Left forelimb (tissue), 1 donor: ENCODE data around the gene SLC6A9.

ENCODE experiments used
- DNase-seq: peaks from one replicate; pipeline ENCODE4 v3.0.0-alpha.2; 2018; ENCODE audit warnings: low spot score

SLC6A9 gene

DNA sequence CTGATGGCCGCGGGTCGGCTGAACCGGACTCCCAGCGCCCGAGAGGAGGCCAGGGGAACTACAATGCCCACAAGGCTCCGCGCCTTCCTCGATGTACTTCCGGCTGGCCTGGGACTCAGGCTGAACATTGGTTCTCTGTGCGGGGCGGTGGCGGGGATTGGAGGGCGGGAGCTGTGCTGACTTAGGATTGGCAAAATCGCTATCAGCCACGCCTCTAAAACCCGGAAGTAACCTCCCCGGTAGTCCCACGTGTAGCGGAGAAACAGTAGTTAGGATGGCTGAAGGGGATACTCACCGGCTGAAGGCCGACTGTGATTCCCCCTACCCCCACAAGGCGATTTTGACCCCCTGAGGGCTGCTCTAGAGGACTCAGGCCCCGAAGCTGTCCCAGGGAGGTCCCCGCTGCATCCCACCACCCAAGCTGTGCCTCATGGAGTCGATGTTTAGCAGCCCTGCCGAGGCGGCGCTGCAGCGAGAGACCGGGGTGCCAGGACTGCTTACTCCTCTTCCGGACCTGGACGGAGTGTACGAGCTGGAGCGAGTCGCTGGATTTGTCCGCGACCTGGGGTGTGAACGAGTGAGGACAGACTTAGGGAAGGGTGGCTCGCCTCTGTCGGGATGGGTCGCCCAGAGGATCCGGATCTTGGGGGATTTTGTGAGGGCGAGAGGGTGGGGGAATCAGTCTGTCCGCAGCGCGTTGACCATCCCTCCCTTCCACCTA lies 61.4 kb downstream of the SLC6A9 start, which contains the start of gene DPH2:
Gene DPH2, plus strand, starts transcription at position 265 of the 721 bp plus-strand sequence. Its CDS starts 166 bp downstream, at position 431.
- DNase-seq, result peak; percentile 96

DNA sequence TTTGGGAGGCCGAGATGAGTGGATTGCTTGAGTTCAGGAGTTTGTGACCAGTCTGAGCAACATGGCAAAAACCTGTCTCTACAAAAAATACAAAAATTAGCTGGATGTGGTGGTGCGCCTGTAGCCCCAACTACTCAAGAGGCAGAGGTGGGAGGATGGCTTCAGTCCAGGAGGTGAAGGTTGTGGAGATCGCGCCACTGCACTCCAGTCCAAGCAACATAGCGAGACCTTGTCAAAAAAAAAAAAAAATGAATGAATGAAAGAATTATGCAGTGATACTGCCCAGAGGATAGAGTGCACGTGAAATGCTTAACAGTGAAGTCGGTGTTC lies 61.9 kb downstream of the SLC6A9 start:
- no peak for DNase-seq

DNA sequence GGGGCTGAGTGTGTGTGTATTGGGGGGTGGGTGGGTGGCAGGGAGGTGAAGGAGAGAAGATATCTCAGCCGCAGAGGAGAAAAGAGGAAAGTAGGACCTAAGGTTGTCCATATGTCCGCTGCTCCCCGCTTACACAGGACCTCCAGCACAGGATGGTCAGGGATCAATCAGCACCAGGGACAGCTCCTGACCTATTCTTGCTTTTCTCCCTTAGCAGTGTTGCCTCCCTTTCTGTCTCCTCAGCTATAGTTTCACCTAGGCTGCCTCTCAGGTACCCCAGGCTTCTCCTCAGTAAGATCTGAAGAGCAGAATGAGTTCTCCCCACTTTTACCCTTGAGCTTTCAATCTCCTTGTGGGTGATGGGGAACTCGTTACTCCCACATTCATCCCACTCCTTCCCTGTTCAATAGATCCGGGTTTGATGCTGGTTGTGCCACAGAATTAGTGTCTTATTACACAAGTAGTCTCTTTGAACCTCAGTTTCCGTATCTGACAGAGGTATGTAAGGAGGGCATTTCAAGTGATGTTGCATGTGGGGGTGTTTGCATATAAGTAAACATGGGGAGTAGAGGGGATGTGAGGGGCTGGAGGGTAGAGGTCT lies 62.8 kb downstream of the SLC6A9 start:
- DNase-seq, result no peak

DNA sequence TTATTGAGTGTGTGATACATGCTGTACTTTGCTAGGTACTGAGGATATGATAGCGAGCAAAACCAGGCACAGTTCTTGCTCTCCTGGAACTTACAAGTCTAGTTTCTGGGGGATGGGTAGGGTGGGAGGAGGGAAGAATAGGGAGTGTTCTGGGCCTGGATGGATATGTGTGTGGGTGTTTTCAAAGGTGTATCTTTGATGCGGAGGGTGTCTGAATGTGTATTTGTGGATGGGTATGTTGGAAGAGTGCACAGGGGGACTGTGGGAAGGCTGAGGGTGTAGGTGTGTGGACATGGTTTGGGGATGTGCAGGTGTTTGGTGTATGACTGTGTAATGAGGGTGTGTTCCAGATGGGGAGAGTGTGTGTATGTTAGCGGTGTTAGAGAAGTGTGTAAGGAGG lies 65.9 kb downstream of the SLC6A9 start:
- no peak for DNase-seq

DNA sequence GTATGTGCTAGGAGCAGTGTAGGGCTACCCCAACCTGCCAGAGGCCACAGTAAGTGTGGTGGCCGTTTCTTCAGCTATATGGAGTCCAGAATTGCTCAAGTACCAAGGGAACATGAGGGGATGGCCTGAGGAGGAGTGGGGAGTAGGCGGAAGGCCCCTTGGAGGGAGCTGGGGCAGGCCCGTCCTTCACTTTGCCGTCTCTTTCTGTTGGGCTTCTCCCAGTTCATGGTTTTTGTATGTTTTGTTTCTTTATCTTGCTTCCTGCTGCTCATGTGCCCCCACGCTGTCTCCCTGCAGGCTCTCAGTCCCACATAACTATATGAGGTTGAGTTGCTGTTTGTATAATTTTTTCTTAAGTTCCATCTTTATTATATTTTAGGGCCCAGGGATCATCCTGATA lies 67.4 kb downstream of the SLC6A9 start:
- DNase-seq, result no peak

DNA sequence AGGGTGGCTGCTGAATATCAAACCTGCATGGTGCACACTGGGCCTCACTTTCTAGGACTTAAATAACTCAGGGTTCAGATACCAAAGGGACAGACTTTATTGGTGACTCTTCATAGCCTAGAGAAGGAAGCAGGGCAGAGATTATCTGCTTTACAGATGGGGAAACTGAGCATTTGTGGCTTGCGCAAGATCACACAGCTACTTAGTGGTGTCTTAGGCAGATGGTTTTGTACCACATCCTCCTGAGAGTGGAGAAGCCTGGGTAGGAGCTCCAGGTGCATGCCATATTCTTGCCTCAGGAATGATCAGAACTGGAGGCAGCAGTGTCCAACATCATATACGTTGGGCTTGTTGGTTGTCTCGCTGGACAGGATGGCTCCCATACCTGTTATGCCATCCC lies 68.3 kb downstream of the SLC6A9 start:
- no peak for DNase-seq

DNA sequence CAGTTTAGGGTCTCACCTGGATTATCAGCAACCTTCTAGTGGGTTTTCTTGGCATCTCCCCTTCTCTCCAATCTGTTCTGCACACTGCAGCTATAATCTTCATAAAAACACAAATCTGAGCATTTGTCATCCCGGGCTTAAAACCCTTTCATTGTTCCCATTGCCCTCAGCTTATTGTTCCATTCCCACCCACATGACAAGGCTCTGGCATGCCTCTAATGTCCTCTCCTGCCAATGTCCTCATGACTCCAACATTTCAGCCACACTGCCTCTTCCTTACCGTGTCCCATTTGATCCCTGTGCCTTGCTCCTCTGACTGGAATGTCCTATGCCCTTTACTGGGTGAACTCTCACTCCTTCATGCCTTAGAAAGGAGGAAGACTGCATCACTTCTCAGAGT lies 68.9 kb downstream of the SLC6A9 start:
- DNase-seq, result no peak

DNA sequence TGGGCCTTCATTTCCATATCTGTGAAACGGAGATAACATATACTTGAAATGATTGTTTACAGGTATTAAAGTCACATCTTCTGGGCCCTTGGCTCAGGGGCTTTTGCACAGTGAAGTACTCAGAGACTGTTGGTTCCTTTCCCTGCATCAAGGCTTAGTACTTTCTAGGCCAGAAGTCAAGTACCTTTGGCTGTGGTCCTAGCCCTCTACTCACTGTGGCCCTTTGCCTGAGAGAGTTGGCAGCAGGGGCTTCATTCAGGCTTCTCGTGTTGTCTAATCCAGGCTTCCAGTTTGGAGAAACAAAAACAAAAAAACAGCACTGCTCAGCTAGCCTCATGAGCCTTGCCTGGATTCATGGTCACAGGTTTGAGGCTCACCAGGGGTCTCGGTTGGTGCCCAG lies 69.6 kb downstream of the SLC6A9 start:
- DNase-seq, result no peak

DNA sequence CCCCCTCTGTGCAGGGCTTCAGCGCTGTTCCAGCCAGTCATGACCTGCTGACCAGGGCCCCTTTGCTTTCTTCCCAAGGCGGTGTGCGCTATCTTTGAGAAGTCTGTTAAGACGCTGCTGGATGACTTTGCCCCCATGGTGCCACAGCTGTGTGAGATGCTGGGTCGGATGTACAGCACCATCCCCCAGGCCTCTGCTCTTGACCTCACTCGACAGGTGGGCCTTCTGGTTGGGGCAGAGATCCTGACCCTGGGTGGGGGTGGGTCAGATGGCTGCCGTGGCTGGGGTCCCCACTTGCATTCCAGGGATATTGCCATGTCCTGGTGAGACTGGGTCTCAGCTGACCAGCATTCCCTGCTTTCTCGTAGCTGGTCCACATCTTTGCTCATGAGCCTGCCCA lies 70.5 kb downstream of the SLC6A9 start:
- no peak for DNase-seq

DNA sequence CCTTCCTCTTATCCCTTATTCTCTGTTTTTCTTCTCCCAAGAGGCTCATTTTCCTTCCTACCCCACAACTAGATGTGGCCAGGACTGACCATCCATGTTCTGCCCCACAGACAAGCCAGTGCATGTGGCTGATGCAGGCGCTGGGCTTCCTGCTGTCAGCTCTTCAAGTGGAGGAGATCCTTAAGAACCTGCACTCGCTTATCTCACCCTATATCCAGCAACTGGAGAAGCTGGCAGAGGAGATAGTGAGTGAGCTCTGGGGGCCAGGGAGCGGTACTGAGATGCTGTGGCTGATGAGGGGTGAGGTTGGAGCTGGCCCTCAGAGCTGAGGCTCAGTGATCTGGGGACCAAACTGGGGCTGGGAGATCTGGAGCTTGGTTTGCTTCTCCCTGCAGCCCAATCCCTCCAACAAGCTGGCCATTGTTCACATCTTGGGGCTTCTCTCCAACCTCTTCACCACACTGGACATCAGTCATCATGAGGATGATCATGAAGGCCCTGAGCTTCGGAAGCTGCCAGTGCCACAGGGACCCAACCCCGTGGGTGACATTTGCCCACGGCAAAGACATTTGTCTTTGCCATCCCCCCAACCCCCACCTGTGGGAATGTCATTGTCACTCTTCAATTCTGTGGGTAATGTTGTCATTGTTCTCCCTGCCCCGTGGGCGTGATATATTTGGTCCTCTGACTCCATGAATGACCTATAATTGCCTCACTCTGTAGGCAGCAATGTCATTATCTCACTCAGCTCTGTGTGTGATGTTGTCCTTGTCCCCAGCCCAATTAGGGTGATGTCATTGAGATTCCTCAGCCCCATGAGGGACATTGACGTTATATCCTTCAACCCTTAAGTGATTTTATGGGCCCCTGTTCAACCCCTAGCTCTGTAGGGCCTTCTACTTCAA lies 72.7 kb downstream of the SLC6A9 start:
- DNase-seq, result no peak

DNA sequence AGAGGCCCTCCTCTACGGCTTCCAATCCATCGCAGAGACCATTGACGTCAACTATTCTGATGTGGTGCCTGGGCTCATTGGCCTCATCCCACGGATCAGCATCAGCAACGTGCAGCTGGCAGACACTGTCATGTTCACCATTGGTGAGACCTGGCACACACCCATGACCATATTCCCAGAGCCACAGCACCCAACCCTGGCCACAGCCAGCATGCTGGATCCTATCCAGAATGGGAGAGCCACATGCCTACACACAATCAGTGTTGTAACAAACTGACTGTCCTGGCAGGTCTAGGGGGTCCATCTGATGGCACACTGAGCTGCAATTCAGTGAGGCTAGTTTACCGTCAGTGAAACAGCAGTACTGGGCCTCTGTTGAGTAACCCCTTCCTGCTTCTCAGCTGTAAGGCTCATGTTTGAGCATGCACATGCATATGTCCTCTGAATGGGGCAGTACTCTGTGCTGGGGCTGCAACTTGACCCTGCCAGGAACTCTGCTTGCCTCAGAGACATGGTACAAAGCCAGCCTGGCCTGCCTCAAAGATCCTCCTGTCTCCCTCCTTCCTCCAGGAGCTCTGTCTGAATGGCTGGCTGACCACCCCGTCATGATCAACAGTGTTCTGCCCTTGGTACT lies 73.7 kb downstream of the SLC6A9 start:
- DNase-seq, result no peak

DNA sequence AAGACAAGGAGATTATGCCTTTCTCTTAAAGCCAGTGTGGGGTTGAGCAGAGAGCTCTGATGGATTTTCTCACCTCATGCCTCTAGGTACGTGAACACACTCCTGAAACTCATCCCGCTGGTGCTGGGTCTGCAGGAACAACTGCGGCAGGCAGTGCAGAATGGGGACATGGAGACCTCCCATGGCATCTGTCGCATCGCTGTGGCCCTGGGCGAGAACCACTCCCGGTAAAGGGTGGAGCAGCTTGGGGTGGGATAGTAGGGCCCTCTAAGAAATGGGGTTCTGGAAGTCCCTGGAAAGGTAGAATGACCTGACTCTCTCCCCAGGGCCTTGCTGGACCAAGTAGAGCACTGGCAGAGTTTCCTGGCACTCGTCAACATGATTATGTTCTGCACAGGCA lies 75.0 kb downstream of the SLC6A9 start:
- DNase-seq, result no peak

DNA sequence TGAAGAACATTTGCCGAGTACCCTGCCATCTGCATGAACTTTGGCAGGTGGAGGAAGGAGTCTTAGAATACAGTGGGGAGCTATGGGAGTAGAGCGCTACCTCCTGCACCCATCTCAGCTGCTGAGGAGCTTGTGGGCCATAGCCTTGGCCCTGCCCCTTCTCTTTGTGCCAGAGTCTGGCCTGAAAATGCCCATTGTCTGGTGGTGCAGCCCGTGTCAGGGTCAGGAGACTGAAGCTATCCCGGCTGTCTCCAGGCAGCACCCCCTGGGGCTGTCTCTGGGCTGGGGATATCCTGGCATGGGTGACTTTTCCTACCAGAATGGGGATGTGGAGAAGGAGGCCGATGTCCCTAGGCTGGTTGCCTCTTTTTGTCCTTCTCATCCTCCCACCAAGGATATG lies 77.2 kb downstream of the SLC6A9 start:
- DNase-seq, result no peak

DNA sequence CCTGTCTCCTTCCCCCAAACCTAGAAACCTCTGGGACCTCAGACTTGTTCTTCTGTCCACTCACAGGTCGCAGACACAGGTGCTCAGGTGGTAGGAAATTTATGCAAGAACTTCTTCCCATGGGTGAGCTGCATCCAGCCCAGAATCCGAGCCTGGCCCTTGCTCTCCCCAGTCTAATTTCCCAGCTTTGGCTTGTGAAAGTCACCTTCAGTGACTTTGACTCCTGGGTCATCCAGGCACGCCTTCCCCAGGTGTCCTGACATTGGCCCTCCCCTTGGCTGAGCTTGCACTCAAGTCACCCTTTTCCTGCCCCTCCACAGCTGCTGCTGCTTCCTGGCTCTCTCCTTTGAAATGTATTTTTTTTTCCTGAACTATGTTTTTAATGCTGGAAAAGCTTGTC lies 77.9 kb downstream of the SLC6A9 start:
- no peak for DNase-seq

DNA sequence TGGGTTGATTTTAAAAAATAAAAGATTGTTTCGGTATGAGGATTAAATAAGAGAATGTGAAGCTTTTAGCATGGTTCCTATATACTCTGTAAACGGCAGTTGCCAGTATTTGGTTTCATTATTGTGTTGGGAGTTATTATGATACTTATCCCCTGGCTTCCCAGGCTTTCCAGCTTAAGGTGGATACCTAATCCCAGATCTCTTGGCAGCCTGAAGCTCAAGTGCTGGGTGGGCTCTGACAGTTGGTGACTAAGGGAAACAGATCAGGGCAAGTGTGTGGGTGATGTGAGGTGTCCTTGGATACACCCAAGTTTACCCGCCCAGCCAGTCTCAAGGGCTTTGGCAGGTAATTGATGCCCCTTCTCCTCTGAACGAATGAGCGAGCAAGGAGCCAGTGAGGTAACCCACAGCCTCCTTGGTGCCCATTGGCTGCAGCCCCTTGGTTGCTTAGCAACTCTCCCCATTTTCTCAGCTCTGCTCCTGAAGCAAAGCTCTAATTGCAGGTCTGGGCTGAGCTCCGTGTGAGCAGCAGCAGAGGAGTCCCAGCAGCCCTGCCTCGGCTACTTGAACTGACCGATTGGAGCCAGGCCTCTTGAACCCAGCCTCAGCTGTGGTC lies 78.4 kb downstream of the SLC6A9 start:
- DNase-seq, result no peak

DNA sequence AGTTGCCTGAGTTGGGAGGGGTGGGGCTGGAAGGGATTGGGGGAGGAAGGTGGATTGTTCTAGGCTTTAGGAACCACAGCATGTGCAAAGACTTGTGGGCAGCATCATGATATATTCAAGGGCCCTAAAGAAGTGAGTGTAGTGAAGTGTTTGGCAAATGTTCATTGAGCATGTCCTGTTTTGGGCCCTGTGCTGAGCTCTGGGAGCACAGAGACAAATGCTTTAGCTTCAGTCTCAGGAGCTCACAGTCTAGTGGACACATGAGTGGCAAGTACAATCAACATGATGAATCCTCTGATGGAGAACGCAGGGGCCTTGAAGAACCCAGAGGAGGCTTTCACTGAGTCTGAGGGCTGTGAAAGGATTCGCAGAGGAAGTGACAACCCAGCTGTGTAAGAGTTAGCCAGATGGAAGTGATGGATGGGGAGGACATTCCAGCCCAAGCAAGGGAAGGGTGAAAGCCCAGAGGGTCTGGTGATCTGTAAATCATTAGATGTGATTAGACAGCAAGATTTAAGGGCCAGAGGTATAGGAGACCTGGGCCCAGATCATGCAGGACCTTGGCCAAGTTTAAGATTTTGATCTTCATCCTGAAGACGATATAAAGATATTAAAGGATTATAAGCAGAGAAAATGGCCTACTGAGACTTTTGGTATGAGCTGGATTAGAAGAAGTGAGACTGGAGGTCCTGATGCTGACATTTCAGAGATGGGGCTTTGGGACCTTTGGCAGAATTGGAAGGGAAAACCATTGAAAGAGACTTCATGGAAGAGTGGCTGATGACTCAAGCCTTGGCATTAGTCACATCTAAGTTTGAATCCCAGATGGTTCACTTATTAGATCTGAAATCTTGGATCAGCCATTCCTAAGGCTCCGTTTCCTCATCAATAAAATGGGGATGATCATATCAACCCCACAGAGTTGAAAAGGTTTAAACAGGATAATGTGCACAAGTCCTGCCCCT lies 80.0 kb downstream of the SLC6A9 start:
- DNase-seq, result no peak

DNA sequence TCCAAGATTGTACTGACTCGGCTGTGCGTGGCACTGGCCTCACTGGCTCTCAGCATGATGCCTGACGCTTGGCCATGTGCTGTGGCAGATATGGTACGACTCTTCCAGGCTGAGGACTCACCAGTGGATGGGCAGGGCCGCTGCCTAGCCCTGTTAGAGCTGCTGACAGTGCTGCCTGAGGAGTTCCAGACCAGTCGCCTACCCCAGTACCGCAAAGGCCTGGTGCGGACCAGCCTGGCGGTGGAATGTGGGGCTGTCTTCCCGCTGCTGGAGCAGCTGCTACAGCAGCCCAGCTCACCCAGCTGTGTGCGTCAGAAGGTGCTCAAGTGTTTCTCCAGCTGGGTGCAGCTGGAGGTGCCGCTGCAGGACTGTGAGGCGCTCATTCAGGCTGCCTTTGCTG lies 81.6 kb downstream of the SLC6A9 start:
- DNase-seq, result no peak

DNA sequence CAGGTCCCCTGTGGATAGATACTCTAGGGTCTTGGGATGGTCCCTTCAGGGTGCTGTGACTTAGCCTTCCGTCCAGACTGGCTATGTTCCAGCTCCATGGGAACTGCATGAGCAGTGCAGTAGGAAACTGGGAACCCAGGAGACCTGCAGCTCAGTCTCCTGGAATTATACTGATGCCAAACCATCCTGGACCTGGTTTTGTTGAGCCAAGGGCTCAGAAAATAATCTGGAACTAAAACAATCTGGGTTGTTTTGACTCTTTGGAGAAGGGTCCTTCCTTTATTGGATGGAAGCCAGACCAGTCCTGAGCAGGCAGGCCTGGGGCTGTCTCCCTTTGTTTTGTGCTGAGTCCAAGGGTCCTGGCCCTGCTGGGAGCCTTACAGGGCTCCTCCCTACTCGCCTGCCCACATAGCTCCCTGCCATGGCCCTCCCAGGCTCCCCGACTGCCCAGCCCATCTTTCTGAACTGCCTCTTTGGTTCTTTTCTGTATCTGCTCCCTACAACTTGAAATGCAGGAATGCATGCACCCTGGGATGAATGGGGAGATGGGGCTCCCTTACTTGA lies 83.3 kb downstream of the SLC6A9 start:
- no peak for DNase-seq

DNA sequence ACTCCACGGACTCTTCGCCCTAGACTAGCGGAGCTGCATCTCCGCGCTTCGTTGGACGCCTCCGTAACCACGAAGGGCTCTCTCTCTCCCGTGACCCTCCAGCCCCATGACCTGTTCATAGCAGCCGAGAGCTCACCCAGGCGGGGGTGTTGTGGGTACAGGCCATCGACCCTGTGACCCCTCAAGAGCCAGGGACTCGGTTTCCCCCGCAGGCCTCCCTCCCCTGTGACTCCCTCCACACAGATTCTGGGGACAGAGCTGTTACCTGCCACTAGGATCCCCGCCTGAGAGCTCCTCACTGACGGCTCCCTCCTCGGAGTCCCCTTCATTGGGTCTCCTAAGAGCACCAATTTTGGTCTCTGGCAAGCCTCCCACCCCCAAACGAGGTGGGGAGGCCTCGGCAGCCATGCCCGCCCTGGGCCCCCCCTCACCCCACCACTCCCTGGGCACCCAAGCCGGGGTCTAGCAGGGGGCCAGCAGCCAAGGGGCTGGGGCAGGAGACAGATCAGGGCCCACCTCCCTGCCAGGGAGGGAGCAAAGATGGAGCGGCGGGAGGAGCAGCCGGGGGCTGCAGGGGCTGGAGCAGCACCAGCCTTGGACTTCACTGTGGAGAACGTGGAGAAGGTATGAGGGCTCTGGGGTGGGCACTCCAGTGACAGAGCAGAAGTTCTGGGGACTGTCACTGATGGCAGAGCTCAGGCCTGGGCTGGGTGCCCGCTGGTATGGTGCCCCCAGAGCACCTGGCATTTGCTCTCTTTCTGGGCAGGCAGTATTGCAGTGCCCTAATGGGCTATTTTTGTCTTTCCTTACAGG lies 84.0 kb downstream of the SLC6A9 start:
- no peak for DNase-seq
